Measurements from ENCODE around the gene SGCE.

The SGCE gene

GRCh38 chr7:94565247-94565894 lies 90.6 kb downstream of the SGCE start:
- Histone ChIP-seq H3K79me2 (ENCODE audit: insufficient read depth, low read length) (no peaks in the 10 kb centered on the region), H3K36me3 (ENCODE audit: insufficient read depth, low read length) (no peaks in the 10 kb centered on the region), H3K4me1 (ENCODE audit: insufficient read depth, low read length, poor library complexity, severe bottlenecking) (no peaks in the 10 kb centered on the region), H3K4me2 (ENCODE audit: low read depth, low read length, poor library complexity, severe bottlenecking) (no peak overlapping the region), H3K9ac (ENCODE audit: low read depth, low read length, poor library complexity, severe bottlenecking) (no peak overlapping the region), H2AFZ (ENCODE audit: low read length) (no peak overlapping the region), H3K9me3 (ENCODE audit: insufficient read depth, low read depth, low read length) (no peaks in the 10 kb centered on the region), H4K20me1 (ENCODE audit: insufficient read depth, low read length, poor library complexity, severe bottlenecking) (no peaks in the 10 kb centered on the region), H3K9me2 (replicated peaks; ENCODE audit: low read depth, low read length) (no peaks in the 10 kb centered on the region), H3F3A (ENCODE audit: low read depth) (no peaks in the 10 kb centered on the region), H3K4me3 (ENCODE audit: low read length, poor library complexity, severe bottlenecking) (no peak overlapping the region), H3K27me3 (ENCODE audit: insufficient read depth, low read length, poor library complexity, severe bottlenecking) (no peaks in the 10 kb centered on the region)
- TF ChIP-seq CTCF (conservative IDR thresholded peaks at IDR 0.05; ENCODE audit: low read length) = no peak
- TF ChIP-seq EZH2phosphoT487 (IDR thresholded peaks at IDR 0.05; ENCODE audit: borderline replicate concordance) = no peak

- Histone ChIP-seq H3K36me3 (ENCODE audit: insufficient read depth, low read length) (no peaks in the 10 kb centered on the region; the same call in 1 of the 2 replicates), H3K9me2 (replicated peaks; ENCODE audit: low read depth, low read length) (no peaks in the 10 kb centered on the region), H3K79me2 (ENCODE audit: insufficient read depth, low read length) (no peaks in the 10 kb centered on the region), H3K4me2 (ENCODE audit: low read depth, low read length, poor library complexity, severe bottlenecking) (no peak overlapping the region), H3K4me3 (ENCODE audit: low read length, poor library complexity, severe bottlenecking) (no peak overlapping the region), H2AFZ (ENCODE audit: low read length) (no peak overlapping the region), H4K20me1 (ENCODE audit: insufficient read depth, low read length, poor library complexity, severe bottlenecking) (no peaks in the 10 kb centered on the region), H3K9ac (ENCODE audit: low read depth, low read length, poor library complexity, severe bottlenecking) (no peak overlapping the region), H3K4me1 (ENCODE audit: insufficient read depth, low read length, poor library complexity, severe bottlenecking) (no peaks in the 10 kb centered on the region), H3F3A (ENCODE audit: low read depth) (no peaks in the 10 kb centered on the region), H3K27me3 (ENCODE audit: insufficient read depth, low read length, poor library complexity, severe bottlenecking) (no peaks in the 10 kb centered on the region), H3K9me3 (ENCODE audit: insufficient read depth, low read depth, low read length) (no peaks in the 10 kb centered on the region)
- TF ChIP-seq EZH2phosphoT487 (IDR thresholded peaks at IDR 0.05; ENCODE audit: borderline replicate concordance) (no peak), CTCF (conservative IDR thresholded peaks at IDR 0.05; ENCODE audit: low read length) (no peak)
These were observed 93.4 kb downstream of the SGCE start for GRCh38 chr7:94562525-94562924.

- TF ChIP-seq CTCF (conservative IDR thresholded peaks at IDR 0.05; ENCODE audit: low read length) (no peak), EZH2phosphoT487 (IDR thresholded peaks at IDR 0.05; ENCODE audit: borderline replicate concordance) (no peak)
- H3K27me3 ChIP-seq (ENCODE audit: insufficient read depth, low read length, poor library complexity, severe bottlenecking) = no peaks in the 10 kb centered on the region
- no peaks in the 10 kb centered on the region; the same call in 1 of the 2 replicates for H3K36me3 ChIP-seq (ENCODE audit: insufficient read depth, low read length)
- no peaks in the 10 kb centered on the region for H3K79me2 ChIP-seq (ENCODE audit: insufficient read depth, low read length)
- no peak overlapping the region for H2AFZ ChIP-seq (ENCODE audit: low read length)
- H3F3A ChIP-seq (ENCODE audit: low read depth) = no peaks in the 10 kb centered on the region
- H3K9me3 ChIP-seq (ENCODE audit: insufficient read depth, low read depth, low read length) = no peaks in the 10 kb centered on the region
- no peaks in the 10 kb centered on the region for H4K20me1 ChIP-seq (ENCODE audit: insufficient read depth, low read length, poor library complexity, severe bottlenecking)
- H3K4me3 ChIP-seq (ENCODE audit: low read length, poor library complexity, severe bottlenecking) = no peak overlapping the region
- H3K9me2 ChIP-seq (replicated peaks; ENCODE audit: low read depth, low read length) = no peaks in the 10 kb centered on the region
- H3K4me2 ChIP-seq (ENCODE audit: low read depth, low read length, poor library complexity, severe bottlenecking) = no peak overlapping the region
- H3K4me1 ChIP-seq (ENCODE audit: insufficient read depth, low read length, poor library complexity, severe bottlenecking) = no peaks in the 10 kb centered on the region
- H3K9ac ChIP-seq (ENCODE audit: low read depth, low read length, poor library complexity, severe bottlenecking) = no peak overlapping the region
These were observed 94.0 kb downstream of the SGCE start for GRCh38 chr7:94561841-94562514.

Measured in Loucy (cell line).